Prostate gland (tissue), 2 donors: ENCODE measurements around the gene CFAP54.

Source experiments
- CTCF ChIP-seq, 4 experiments: fragments of 200-600 bp in 2 of 4; fragments of 450-650 bp in 2 of 4; sonication (generic) in 2 of 4; IDR thresholded peaks; 1 replicate in 3 of 4; 2 replicates in 1 of 4; pipeline ENCODE4 v1.5.1; 2016 to 2019; ENCODE audit warnings: antibody characterized with exemption in 4 of 4, mild to moderate bottlenecking in 2 of 4, moderate library complexity in 2 of 4
- POLR2A ChIP-seq: fragments of 450-650 bp; IDR thresholded peaks from one replicate; pipeline ENCODE4 v1.6.1; 2016; ENCODE audit warnings: antibody characterized with exemption, mild to moderate bottlenecking

GRCh38 chr12:96529912-96530311, 40.5 kb downstream of the CFAP54 start:
- TF ChIP-seq CTCF (IDR thresholded peaks at IDR 0.05) (no peak), POLR2A (no peak)
